Activated CD4-positive, alpha-beta T cell treated with anti-CD3 and anti-CD28 coated beads, Interleukin-2, amount 50 U/mL, for 1 hour (primary cell): ENCODE measurements around the gene SNN.

Source experiments
- DNase-seq: peaks from one replicate; pipeline ENCODE4 v3.0.0-alpha.2; 2020

The SNN gene

DNA sequence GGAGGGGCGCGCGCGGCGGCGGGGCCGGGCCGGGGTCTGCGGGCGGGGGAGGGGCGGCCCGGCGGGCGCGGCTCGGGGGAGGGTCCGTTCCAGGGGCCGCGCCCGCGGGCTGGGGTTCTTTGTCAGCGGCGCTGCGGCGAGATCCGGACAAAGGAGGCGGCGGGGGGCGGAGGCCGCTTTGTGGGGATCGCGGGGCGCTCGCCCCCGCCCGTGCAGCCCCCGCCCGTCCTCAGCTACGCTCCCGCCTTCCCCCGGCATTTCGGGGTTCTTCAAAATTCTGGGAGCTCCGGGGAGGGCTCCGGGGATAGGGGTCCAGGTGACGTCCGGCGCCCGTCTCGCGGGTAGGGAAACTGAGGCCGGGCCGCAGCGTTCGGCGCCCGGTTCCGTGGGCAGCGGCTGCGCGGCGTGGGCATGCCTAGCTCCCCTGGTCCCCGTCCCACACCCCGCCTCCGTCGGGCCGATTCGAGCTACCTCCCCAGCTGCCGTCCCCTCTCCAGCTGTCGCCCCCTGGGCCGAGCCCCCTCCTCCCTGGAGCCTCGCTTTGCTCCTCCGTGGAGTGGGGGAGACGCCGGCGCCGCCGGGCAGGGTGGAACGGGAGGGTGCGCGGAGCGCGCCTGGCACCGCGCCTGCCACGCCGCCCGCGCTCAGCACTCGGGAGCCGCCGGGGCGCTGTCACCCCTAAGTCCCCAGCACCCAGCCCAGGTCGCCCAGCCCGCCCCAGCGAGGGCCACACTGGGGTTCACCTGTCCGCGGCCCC, 546 bp downstream of the SNN start:
- DNase-seq = peak; percentile 40

DNA sequence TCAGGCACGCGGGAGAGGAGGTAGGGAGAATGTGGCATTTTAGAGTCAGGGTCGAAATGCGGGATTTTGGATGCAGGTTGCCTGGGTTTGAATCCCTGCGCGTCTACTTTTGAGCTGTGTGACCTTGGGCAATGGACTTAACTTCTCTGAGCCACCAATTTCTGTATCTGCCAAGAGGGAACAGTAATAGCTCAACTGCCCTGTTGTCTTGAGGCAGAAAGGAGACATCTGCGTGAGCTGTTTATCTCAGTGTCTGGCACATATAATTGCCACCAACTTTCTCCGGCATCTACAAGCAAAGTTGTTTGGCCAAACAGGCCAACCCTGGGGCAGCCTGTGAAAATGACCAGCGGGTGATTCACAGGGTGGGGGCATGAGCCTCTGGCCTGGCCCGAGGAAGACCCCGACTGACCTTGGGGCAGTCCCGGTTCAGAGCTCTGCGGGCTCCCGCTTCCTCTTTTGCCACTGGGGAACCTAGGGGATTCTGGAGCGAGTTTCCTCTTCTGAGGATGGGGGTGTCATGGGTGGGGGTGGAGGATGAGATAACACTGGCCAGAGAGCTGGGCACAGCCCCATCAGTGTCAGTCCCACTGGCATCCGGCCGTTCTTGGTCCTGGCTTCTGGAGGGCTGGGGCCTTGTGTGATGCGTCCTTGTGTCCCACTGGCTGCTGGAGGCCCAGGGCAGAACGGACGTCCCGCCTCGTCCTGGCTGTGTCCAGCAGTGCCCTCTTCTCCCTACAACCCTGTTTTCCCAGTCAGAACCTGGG, 1.3 kb downstream of the SNN start:
- no peak for DNase-seq

DNA sequence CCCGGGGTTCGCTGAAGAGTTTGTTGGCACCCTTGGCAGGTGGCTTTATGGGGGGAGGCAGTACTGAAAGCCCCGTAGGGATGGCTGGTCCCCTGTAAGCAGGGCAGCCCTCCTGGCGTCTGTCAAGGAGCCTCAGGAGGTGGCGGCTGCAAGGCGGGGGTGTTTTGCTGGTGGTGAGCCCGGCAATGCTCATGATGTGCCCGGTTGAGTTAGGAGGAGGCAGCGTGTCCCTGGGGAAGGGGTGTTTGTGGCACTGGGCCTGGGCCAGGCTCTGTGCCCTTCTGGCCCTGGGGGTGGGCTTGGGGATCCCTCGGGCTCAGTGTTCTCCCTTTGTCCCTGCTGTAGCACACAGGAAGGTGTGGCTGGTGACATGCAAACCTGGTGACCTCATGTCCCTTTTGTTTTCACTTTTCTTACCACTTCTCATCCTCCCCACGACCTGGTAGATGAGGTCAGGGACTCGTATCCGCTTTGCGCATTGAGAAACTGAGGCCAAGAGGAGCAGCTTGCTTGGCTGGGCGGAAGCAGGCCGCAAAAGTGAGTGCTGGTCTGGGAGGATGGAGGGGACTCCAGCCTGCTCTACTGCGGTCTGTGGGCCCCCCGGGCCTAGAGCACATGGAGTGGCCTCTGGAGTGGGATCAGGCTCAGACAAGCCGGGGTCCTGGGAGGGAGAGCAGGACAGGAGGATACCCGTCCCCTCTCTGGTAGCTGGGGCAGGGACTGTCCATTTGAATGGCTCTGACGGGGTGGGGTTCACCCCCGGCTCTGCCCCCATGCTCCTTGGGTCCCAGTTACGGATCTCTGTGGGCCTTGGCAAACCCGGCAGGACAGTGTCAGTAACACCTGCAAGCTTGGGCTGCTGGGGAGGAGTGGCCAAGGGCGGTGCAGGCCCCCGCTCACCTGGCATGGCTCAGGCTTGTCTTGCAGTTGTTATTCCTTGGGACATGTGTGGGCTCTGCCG, 2.2 kb downstream of the SNN start:
- DNase-seq = no peak

DNA sequence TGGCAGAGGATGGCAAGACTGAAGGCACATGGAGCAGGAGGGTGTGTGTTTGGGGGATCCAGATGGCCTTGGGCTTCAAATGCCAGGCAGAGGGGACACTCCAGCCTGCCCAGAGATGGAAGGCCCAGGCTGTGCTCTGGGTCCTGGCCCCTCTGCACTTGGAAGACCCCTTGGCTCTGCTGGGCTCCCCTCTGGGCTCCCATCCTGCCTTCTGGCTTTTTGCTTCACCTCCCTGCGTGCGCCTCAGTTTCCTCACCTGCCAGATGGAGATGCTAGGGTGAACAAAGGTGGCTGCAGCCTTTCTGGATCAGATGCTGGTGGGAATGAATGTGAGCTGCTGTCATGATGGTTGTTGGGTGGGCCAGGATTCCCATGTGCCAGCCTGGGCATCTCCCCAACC, 3.0 kb downstream of the SNN start:
- no peak for DNase-seq

DNA sequence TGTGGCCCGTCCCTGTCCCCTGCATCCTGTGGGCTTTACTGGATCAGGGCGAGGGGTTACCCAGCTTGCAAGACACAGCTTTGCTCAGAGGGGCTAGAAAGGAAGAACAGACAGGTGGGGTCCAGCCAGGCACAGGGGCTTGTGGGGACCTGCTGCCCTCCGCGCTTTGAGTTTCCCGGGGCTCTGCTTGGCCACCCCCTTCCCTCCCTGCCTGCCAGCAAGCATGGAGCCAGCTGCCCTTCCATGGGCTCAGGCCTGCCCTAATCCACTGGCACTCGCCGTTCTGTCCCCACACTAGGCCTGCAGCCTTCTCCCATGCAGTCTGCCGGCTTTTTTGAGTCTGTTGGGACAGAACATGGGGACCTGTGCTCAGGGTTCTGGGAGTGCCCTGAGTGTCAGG, 3.4 kb downstream of the SNN start:
- DNase-seq = no peak

DNA sequence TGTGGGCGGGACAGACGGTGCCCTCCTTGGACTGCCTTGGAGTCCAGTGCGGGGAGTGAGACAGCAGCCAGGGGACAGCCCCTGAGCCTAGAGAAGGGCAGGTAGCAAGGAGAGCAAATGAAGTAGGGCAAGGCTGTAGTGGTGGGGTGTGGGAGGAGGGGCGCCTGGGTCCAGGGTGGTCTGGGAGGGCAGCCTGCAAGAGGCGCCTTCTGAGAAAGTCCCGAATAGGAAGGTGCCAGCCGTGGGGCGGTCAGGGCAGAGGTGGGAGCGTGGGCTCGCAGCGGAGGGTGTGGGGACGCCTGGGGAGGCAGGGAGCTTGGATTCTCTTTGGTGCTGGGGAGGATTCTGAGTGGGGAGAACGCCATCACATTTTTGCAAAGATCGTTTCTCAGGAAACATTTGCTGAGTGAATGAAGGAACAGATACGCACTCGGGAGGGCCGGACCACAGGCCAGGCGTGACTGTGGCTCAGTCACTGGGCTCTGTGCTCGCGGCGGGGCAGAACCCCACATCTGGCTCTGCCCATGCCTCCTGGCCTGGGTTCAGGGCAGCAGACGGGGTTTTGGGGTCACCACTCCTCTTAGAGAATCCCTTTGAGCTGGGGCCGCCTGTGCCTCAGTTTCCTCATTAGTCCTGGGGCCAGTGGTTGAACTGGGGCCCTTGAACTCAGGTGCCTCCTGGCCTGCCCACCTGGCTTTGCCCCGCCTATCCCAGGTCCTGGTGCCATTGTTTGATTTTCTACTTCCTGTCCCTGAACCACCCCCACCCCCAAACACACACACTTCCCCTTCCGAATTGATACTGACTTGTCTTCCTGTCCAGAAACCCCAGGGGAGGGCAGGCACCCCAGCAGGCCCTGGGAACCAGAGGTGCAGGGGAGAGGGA, 4.2 kb downstream of the SNN start:
- DNase-seq = no peak

DNA sequence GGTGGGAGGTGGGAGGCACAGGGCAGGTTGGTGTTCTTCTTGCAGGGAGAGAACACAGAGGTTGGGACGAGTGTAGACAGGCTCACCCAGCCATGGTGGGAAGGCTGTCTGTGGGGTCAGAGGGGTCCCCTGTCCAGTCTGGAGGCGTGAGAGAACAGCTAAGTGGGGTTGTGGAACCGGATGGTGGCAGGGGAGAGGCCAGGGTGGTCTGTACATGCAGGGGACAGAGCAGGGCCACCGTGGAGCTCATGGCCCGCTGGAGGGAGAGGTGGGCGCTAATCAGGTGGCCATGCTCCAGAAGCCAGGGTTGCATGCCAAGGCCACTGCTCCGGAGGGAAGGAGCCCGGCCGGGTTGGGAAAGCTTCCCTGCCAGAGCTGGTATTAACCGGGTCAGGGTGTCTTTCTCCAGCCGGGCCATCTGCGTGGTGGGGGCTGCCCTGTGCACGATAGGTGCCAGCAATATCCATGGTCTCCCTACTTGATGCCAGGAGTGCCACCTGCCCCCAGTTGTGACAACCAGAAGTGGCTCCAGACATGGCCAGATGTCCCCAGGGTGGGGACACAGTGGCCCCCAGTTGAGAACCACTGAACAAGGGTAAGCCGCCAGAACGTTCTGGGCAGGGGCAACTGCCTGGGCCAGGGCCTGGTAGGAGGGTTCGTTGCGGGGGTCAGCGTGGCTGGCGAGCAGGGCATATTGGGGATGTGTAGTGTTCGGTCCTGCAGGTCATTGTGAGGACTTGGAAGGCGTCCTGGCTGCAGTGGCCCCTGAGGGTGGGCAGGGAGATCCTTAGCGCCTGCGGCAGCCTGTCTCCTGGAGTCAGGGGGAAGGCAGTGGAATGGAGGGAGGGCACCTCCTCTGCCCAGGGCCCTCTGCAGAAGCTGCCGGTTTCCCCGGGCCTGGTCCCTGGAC, 5.1 kb downstream of the SNN start:
- DNase-seq = no peak

DNA sequence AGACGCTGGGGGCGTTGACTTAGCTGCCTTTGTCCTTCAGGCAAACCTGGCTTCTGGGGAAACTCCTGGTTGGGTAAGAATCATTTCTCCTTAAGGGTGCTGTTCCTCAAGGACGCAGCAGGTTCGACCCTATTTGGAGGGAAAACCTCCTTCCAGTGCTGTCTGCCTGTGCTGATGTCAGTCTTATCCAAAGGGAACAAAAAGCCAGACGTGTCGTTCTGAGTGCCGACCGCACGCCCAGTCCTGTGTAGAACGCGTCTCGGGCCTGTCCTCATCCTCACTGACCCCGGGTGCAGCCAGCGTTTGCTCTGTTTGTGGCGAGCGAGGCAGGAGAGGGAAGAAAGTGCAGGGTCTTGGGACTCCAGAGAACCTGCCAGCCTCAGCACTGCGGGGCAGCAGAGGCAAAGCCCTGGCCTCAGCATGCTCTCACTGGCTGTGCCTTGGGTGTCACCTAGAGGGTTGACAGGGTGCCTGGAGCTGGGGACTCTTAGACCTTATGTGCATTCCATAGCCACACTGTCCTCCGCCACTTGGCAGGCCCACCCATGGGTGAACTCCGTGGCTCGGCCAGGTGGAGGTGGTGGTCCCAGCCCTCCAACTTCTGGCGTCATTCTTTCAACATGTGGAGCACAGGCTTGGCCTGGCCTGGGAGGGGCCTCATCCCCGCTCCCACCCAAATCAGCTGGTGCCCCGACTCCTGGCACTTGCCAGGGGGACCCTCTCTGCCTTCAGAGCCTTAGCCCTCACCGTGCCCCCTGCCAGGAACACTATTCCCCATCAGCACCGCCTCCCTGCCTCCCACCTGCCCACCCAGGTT, 6.0 kb downstream of the SNN start:
- no peak for DNase-seq

DNA sequence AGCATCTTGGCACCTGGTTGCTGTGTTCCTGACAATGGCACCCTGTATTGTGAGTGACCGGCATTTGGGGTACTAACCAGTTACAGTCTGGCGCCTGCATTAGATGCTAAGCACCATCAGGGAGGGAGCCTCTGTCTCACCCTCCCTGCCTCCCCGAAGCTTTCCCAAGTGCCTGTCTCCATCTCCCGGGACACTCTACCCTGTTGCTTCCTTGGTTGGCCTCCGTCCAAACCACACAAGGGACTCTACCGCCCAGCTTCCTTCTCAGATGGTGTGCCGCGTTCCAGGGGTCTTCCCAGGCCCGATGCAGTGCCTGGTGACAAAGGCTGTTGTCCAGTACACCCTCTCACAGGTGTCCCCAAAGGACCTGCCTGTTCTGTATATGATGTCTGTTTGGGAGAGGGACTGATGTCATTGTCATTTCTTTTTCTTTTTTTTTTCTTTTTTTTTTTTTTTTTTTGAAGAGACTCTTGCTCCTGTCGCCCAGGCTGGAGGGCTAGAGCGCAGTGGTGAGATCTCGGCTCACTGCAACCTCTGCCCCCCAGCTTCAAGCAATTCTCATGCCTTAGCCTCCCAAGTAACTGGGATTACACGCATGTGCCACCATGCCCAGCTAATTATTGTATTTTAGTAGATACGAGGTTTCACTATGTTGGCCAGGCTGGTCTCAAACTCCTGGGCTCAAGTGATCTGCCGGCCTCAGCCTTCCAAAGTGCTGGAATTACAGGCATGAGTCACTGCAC, 6.7 kb downstream of the SNN start:
- DNase-seq = no peak

DNA sequence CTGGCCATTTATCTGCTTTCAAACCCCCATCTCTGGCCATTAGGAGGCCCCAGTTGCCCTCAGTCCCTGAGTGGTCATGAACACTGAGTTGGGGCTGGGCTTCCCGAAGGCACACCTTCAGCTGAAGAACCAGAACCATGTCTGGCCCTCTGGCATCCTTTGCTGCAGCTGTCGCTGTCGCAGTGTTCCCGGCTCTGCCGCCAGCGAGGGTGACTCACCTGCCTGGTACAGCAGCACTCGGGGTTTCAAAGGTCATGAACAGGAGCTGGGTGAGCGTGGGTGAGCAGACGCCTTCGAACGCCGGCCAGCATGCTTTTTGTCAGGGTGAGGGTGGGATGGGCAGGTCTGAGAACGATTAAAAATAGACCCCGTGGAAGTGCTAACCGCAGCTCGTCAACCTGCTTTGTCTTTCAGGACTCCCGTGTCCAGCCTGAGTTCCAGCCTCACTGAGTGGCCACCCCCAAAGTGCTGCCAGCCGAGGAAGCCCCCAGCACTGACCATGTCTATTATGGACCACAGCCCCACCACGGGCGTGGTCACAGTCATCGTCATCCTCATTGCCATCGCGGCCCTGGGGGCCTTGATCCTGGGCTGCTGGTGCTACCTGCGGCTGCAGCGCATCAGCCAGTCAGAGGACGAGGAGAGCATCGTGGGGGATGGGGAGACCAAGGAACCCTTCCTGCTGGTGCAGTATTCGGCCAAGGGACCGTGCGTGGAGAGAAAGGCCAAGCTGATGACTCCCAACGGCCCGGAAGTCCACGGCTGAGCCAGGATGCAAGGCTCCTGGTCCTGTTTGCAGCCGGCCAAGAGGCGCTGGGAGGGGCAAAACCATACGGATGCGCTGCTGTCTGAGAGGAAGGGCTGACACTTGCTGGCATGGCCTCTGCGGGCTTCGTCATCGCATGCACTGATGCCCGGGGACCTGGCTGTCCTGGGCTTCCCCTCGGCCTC, 7.6 kb downstream of the SNN start:
- DNase-seq = no peak

DNA sequence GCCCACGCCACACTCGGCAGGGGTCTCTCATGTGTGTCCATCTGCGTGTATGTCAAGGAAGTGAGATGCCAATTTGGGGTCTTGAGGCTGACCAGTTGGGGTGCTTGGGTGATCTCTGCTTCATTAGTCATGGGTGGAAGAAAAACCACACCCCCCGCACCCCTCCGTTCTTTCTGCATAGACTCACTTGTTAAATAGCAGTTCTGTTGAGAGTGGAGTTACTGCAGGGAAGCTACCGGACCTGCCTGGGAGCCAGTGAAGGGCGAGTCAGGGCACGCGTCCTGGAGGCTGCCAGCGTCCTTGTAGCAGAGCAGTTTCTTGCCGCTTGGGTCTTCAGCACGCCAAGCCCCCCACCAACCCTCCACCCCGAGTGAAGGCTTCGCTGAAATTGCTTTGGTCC, 8.5 kb downstream of the SNN start:
- DNase-seq = no peak

DNA sequence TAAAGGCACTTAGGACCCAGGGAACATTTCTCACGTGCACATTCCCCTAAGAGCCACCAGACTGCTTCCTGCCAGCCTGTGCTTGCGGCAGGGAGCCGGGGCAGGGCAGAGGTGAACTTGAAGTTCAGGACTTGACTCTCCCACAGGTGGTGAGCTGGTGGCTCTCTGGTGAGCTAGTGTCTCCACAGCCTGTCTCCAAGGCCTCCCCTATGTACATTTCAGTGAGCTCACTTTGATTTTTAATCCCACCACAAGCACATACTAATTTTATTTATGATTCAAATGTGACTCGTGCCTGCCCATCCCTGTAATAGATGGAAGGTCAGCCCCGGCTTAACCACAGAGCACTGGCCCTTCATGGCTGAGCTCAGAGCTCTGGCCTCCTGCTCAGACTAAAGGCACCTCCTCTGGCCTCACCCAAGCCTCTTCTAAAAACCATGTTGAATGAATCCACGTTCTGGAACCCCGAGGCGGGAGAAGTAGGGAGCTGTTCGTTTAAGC, 9.2 kb downstream of the SNN start:
- DNase-seq = no peak

DNA sequence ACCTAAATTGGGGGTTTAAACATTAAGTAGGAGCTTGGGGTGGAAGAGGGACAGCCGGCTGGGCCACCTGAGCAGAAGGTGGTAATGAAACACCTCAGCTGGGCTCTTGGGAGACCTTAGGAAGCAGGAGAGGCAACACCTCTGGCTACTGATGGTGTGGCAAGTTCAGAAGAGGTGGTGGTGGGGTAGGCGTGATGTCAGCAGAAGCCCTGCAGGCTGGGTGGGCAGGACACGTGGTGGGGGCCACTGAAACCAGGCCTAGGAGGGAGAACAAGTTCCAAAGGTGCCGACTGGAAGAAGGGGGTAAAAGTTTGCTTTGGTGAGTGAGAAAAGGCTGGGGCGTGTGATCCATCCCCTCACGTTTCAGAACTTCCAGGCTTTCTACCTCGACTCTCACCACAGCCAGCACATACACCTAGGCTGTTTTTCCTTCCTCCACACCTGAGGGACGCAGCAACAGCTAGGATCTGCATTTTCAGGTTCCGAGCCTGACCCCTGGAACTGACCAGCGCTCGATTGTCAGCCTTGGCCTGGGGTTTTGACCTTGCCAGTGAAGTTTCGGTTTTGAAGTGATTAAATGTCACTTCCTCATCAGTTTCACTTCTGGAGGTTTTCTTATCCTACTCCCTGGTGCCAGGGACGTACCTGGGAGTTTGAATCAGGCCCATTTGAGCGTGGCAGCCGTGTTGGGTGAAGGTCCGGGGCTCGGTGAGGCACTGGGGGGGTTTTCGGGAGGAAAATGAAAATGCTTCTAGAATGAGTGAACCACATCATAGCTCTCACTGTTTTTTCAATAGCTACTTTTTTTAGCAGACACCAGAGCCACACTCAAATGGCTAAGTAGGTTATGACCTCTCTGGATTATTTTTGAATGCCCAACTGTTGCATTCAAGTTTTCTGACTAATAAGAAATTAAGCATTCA, 10.0 kb downstream of the SNN start:
- DNase-seq = no peak

DNA sequence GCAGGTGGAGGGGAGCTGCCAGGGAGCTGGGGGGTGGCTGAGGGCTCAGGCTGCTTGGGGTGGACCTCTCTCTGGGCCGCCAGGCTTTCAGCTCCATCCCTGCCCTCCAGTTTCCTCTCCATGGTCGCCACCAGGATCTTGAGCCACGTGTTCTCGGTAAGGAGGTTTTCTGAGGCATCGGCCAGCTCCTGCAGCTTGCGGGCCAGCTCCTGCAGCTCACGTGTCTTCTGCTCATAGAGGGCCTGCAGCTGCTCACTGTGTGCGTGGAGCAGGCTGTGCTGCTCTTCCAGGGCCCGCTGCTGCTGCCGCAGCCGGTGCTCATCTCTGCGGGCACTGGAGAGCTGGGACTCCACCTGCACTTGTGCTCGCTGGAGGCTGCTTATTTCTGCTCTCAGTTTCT, 11.0 kb downstream of the SNN start:
- DNase-seq = no peak

DNA sequence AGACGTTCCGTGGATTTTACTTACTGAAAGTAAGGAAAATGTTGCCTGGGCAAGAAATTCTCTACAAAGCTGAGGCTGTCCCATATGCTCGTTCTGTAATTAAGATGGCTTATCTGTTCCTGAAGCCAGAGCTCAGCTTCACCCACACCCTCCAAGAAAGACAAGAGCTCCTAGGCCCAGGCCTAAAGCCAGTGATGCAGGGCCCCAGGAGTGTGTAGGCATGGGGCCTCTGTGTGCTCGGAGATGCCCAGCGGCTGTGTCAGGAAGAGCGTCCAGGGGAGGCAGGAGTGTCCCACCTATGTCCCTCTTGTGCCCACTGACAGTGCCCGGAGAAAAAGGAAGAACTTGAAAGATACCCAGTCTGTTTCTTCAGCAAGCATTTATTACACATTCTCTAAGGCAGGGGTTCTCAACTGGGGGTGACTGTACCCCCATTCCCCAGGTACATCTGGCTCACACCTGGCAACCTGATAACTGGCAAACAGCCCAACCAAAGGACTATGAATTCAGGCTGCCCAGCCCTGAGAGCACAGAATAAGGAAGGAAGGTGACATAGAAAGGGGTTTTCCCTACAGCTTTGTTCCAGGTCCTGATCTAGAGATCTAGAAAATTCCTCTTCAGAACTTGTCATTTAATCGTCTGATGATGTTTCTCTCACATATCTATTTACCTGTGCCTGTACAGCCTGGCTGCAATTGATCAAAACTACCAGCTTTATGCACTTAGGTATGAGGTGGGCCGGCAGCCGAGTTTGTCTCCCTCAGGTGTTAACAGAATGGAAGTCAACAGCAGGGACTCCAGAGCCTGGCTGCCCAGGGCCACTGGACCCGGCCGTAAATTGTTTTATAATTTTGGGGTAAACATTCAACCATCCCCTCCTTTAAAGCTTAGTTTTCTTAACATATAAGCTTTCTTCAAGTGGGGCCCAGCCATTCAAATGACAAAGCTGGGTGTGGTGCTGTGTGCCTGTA, 12.0 kb downstream of the SNN start:
- no peak for DNase-seq

DNA sequence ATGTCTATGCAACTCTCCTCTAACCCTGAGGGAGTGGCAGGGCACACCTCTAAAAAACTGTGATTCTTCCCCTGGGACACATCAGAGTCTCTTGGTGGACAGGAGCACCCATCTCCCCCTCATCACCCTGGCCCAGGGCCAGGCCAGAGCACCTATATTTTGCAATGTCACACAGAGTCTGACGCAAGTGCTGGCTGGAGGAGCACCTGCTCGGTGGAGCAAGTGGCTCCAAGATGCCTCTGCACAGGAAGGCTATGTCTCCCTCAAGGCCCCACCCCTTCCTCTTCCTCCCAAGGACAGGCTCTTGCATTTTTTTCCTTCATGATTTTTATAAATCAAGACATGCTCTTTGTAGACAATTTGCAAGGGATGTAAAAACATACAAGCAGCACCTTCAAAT, 13.3 kb downstream of the SNN start:
- DNase-seq = no peak
